Stimulated activated CD4-positive, alpha-beta T cell treated with anti-CD3 and anti-CD28 coated beads, TNF-alpha, amount 100 ng/mL, for 48 hours (primary cell): ENCODE measurements around the gene PMIS2.

Experiments used
- DNase-seq, 3 donors: peaks; one replicate each; pipeline ENCODE4 v3.0.0-alpha.2; 2020; ENCODE audit warnings: low read depth in 3 of 3

The PMIS2 gene

GRCh38 chr19:35556025-35556590, 29.9 kb upstream of the PMIS2 start:
- DNase-seq, result no peak

GRCh38 chr19:35556846-35557538, 29.0 kb upstream of the PMIS2 start:
- no peak for DNase-seq

- peak in 2 of 3 donors; percentile 30 to 58 for DNase-seq
These were observed 28.2 kb upstream of the PMIS2 start for GRCh38 chr19:35557539-35558399.

DNA sequence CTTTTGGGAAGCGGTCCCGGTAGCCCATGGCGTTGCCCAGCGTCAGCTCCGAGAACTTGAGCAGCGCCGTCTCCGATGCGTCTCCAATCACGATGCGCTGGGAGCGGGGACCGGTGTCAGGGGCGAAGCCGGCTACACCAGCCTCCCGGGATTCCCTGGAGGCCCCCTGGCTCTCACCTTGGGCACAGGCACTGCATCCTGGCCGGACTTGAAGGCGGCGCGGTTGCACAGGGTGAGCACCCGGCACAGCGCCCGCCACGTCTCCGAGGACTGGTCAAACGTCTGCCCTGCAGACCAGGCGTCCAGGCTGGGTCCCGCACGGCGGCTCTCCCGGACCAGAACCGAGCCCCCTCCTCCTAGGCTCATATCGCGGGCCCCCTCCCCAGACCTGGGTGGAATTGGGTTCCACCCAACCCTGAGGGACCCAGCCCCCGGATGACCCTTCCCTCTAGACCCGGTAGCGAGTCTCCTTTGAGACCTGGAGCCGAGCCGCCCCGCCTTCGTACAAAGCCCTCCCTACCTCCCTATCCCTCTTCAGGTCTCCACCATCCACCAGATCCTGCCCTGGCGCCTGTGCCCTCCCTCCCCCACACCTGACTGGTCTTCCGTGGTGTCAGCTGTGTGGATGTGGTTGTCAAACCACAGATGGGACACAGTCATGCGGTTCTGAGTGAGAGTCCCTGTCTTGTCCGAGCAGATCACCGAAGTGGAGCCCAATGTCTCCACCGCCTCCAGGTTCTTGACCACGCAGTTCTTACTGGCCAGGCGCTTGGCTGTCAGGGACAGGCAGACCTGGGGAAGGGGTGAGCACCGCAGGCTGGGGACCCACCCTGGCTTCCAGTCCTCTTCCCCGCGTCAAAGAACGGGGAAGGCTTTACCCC, 27.3 kb upstream of the PMIS2 start:
- no peak for DNase-seq

GRCh38 chr19:35559281-35559659, 26.7 kb upstream of the PMIS2 start:
- DNase-seq, result no peak

DNA sequence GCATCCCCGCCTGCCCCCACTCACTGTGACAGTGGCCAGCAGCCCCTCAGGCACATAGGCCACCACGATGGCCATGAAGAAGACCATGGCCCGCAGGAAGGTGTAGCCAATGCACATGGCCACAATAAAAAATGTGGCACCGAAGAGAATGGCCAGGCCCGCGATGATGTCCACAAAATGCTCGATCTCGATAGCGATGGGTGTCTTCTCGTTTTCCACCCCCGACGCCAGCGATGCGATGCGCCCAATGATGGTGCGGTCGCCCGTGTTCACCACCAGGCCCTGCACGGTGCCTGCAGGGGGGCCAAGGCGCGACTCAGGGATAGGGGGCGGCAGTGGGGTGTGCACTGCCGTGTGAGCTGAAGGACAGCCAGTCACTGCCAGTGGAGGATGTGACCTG, 26.2 kb upstream of the PMIS2 start:
- DNase-seq, result no peak

GRCh38 chr19:35560271-35560670, 25.7 kb upstream of the PMIS2 start:
- DNase-seq, result no peak

DNA sequence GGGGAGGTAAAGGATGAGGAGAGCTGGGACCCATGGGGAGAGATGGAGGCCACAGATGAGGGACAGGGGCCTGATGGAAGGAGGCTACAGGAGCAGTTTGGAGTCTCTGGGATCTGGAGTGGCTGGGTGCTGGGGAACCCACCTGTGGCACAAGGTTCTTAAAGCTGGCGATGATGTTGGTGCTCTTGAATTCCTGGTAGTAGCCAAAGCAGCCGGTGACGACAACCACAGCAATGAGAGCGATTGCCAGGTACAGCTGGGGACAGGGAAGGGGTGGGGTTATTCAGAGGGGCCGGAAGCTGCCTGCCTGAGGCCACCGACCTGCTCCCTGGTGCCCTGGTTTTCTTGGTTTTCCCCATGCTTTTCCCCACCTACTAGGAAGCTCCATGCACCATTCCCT, 25.3 kb upstream of the PMIS2 start:
- DNase-seq, result no peak

DNA sequence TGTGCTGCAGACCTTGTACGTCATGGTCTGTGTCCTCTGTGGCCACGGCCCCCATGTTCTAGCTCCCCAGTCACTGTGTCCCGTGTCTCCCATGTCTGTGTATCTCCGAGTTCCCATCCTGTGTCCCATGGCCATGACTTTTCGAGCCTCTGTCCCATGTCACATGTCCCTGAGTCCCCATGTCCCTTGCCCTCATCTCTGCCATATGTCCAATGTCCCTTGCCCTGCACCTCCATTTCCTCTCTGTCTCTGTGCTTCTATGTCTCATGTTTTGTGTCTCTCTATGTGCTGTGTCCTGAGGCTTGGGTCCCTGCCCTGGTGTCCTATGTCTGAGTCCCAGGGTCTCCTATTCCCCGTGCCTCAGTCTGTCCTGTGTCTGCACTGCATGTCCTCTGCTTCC, 24.5 kb upstream of the PMIS2 start:
- no peak for DNase-seq

DNA sequence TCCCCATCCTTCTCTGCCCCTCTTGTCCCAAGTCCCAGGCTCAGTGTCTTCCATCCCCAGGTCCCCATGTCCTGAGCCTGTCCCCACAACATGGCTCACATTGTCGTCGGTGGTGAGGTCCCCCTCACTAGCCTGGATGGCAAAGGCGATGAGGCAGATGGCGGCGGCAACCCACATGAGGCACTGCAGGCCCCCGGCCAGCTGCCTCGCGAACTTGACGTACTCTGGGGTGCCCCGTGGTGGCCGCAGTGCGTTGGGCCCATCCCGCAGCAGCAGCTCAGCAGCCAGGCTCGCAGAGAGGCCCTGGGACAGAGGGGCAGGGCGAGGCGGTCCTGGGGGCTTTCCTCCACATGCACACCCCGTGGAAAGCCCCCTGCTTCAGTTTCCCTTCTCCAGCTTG, 23.6 kb upstream of the PMIS2 start:
- no peak for DNase-seq

GRCh38 chr19:35562776-35563175, 23.2 kb upstream of the PMIS2 start:
- DNase-seq, result no peak

GRCh38 chr19:35563207-35563829, 22.7 kb upstream of the PMIS2 start, which contains the start of gene ATP4A:
TSS of gene ATP4A (minus strand) at chr19:35563658. CDS start at chr19:35563629, 29 bp downstream.
- no peak for DNase-seq

DNA sequence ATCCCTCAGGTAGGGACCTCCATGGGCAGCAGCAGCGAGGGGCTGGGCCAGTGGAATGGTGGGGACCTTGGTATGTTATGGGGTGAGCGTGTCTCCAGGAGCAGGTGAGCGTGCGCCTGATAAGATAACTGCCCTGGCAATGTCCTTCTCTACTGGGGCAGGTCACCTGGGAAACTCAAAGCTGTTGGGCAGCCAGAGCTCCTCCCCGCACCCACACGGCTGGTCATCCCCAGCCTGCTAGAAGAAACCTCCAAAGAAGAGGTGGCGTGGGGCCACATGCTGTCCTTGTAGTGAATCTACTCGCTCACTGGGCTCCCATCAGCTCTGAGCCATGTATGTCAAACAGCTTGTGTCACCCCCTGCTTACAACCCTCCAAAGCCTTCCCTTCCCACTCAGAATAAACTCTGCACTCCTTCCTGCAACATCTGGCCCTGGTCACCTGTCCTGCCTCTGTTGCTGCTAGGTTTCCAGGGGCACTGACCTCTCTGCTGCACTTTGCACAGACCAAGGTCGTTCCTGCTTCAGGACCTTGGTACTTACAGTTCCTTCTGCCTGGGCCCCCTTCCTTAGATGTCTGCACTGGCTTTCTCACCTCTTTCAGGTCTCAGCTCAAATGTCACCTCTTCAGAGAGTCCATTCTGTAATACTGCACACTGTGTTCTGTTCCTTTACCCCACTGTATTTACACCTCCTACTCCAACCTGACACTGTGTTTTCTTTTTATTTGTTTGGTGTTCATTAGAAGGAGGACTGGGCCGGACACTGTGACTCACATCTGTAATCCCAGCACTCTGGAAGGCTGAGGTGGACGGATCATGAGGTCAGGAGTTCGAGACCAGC, 20.7 kb upstream of the PMIS2 start:
- no peak for DNase-seq

GRCh38 chr19:35566738-35567137, 19.2 kb upstream of the PMIS2 start:
- no peak for DNase-seq

DNA sequence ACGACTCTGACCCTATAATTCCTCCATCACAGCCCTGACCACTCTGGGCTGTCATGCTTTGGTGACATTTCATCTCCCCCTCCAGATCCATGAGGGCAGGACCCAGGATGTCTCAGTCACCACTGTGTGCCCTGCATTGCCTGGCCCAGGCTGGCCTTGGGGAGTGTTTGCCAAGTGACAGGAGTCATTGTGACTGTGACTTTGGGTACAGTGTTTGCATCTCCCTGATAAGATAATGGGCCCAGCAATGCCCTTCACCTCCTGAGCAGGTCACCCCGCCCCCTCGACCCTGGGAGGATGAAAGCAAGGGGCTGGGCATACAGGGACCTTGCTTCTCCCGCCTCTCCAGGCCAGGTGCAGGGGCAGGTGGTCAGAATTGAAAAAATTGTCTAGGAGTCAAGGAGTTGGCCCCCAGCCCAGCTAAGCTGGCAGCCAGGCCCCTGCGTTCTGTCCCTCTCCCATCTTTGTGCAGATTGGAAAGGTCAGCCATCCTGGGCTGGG, 16.6 kb upstream of the PMIS2 start:
- no peak for DNase-seq

- no peak for DNase-seq
These were observed 14.5 kb upstream of the PMIS2 start for GRCh38 chr19:35571406-35571965.

- DNase-seq, result no peak
These were observed 8.1 kb upstream of the PMIS2 start for GRCh38 chr19:35577918-35578317.

DNA sequence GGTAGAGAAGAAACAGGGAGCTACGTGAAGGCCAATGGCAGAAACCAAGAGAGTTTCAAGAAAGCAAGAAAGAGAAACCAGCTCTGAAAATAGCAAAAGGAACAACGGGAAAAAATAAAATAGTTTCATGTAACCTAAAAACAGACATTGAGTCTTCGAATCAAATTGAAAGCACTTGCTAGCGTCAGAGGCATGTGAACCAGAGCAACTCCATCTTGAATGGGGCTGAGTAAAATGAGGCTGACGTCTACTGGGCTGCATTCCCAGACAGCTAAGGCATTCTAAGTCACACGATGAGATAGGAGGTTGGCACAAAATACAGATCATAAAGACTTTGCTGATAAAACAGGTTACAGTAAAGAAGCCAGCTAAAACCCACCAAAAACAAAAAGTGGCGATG, 7.3 kb upstream of the PMIS2 start:
- DNase-seq, result no peak

GRCh38 chr19:35582760-35583159, 3.2 kb upstream of the PMIS2 start:
- DNase-seq, result no peak

DNA sequence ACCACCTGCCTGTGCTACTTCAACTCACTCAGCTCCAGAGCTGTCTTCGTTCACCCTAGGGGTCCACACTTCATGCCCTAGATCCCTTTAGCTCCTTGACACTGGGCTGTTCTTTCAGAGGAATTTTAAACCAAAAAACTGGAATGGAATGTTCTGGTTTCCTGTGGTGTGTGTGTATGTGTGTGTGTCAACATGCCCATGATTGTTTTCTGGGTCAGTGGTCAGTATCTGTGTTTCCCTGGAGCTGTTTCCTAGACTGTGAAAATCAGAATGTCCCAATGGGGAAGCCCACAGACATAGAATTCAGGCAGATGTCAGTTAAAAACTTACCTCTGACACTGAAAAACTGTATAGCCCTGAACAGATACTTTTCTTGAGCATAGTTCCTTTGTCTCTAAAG, 1.3 kb downstream of the PMIS2 start:
- DNase-seq, result no peak
